Gastroesophageal sphincter (tissue), 4 donors: ENCODE results near the gene MAP3K13. TPM values are rescaled to one million over a fixed set of nuclear protein-coding genes. Genes with fewer than 3 reads are reported as not detected.
"Not testable (repeated sequence)": the region's sequence is repeated elsewhere in the genome, so short reads cannot be mapped to it uniquely, and the experiment has no call there.

Experiments used
- ATAC-seq: fragments of 150-250 bp; one replicate; pipeline ENCODE4 v1.9.1; 2016; ENCODE audit warnings: mild to moderate bottlenecking, moderate library complexity
- H3K27ac ChIP-seq, 4 donors: fragments of 200-600 bp; sonication (generic) in 3 of 4; 1 replicate in 3 of 4; 2 replicates in 1 of 4; pipeline ENCODE4 v1.5.1; 2016 to 2019
- H3K27me3 ChIP-seq: fragments of 200-600 bp; sonication (generic); one replicate; pipeline ENCODE4 v1.5.1; 2019
- H3K36me3 ChIP-seq, 2 donors: fragments of 200-600 bp; sonication (generic); one replicate each; pipeline ENCODE4 v1.5.1; 2019; ENCODE audit warnings: control low read depth in 1 of 2
- H3K4me1 ChIP-seq, 3 donors: fragments of 200-600 bp; sonication (generic); 1 replicate in 2 of 3; 2 replicates in 1 of 3; pipeline ENCODE4 v1.5.1; 2016 to 2019; ENCODE audit warnings: control low read depth in 2 of 3
- H3K4me3 ChIP-seq, 2 donors: fragments of 200-600 bp; sonication (generic); one replicate each; pipeline ENCODE4 v1.5.1; 2019; ENCODE audit warnings: mild to moderate bottlenecking in 1 of 2, moderate library complexity in 1 of 2
- H3K9me3 ChIP-seq, 3 donors: fragments of 200-600 bp; sonication (generic); one replicate each; pipeline ENCODE4 v1.5.1; 2017 to 2019; ENCODE audit warnings: control low read depth in 2 of 3
- EP300 ChIP-seq: sonication (generic); formaldehyde crosslinking; IDR thresholded peaks from one replicate; pipeline ENCODE4 v1.6.1; 2017; ENCODE audit warnings: antibody characterized with exemption, mild to moderate bottlenecking
- POLR2A ChIP-seq, 2 donors: fragments of 450-650 bp; IDR thresholded peaks; one replicate each; pipeline ENCODE4 v1.6.1; 2017; ENCODE audit warnings: antibody characterized with exemption in 2 of 2, mild to moderate bottlenecking in 2 of 2, moderate library complexity in 1 of 2
- POLR2AphosphoS5 ChIP-seq: sonication (generic); formaldehyde crosslinking; IDR thresholded peaks from one replicate; pipeline ENCODE4 v1.6.1; 2017; ENCODE audit warnings: antibody characterized with exemption
- WGBS, 2 donors: methylation state at CpG; one replicate each; pipeline ENCODE4 v1.1.5; 2018; ENCODE audit warnings: low coverage in 1 of 2; 5-methylcytosine and 5-hydroxymethylcytosine counted together
- total RNA-seq, 4 donors: library from RNA; depleted of rRNA; stranded (reverse); fragments of >200 nt; gene quantifications; one replicate each; pipeline ENCODE4 v1.1.0, GENCODE V29; 2016
- TF ChIP-seq, protein P1 (sequence below), 4 experiments: fragments of 200-600 bp in 2 of 4; fragments of 450-650 bp in 2 of 4; sonication (generic) in 1 of 4; IDR thresholded peaks; one replicate each; pipeline ENCODE4 v1.5.1; 2017 to 2019; ENCODE audit warnings: antibody characterized with exemption in 4 of 4, mild to moderate bottlenecking in 2 of 4, moderate library complexity in 2 of 4

The MAP3K13 gene
- total RNA-seq, 4 donors from 2014 or later = 17.1 to 29.2 (median 23.3) TPM

DNA sequence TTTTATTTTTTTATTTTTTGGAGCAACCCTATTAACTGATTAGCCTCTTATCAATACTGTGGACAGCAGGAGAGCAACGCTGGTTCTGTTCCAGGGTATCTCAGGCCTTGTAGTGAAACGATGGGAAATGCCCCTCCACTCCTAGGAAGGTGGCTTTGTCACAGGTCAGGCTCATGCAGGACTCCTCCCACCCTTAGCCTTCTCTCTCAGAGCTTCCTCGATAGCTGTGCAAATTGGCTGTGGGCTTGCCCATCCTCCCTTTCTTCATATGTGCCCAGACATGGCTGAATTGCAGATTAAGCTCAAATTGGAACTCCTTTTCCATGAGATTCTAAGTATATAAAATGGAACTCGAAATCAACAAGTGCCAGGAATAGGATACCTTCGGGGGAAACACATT, 97.4 kb downstream of the MAP3K13 start:
- no peak for TF ChIP-seq EP300
- TF ChIP-seq POLR2AphosphoS5 = no peak
- TF ChIP-seq POLR2A (IDR thresholded peaks at IDR 0.05) = no peak
- TF ChIP-seq, protein P1, sequence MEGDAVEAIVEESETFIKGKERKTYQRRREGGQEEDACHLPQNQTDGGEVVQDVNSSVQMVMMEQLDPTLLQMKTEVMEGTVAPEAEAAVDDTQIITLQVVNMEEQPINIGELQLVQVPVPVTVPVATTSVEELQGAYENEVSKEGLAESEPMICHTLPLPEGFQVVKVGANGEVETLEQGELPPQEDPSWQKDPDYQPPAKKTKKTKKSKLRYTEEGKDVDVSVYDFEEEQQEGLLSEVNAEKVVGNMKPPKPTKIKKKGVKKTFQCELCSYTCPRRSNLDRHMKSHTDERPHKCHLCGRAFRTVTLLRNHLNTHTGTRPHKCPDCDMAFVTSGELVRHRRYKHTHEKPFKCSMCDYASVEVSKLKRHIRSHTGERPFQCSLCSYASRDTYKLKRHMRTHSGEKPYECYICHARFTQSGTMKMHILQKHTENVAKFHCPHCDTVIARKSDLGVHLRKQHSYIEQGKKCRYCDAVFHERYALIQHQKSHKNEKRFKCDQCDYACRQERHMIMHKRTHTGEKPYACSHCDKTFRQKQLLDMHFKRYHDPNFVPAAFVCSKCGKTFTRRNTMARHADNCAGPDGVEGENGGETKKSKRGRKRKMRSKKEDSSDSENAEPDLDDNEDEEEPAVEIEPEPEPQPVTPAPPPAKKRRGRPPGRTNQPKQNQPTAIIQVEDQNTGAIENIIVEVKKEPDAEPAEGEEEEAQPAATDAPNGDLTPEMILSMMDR (IDR thresholded peaks at IDR 0.05) = no peak
- H3K4me3 ChIP-seq = no peak overlapping the region
- no peaks in the 10 kb centered on the region for H3K4me1 ChIP-seq
- no peak overlapping the region for H3K27ac ChIP-seq
- no peak for ATAC-seq
- no peaks in the 10 kb centered on the region for H3K9me3 ChIP-seq
- no peaks in the 10 kb centered on the region for H3K27me3 ChIP-seq
- 87 to 100% methylated on average over 2 to 4 of the region's 5 CpGs for WGBS, 2 donors
- peaks cover 0 to 35% of the 10 kb centered on the region in 2 donors for H3K36me3 ChIP-seq

DNA sequence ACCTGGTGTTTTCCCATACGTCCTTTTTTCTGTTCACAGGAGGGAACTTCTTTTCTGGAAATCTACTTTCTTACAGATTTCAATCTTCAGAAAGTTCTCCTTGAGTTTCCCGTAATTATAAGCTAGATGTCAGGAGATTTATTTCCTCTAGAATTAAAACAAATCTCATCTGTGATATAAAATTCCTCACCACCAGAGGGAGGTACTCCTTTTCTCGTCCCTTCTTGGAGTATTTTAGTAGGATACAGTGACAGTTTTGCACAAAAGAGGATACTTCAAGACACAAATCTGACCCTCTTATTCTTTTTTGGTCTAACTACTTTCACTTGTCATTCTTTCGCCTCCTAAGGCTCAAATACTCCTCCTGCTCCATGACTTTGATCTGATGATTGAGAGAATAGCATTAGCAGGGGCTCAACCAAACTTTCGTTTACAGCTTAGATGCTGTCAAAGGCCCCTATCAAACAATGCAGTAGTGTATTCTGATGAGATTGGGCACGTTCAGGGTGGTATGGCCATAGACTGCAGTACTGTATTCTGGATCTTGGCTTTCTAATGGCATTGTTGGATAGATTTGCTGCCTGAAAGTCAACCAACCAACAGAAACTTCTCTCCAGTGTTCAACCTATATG, 97.9 kb downstream of the MAP3K13 start:
- no peak for ATAC-seq
- H3K27me3 ChIP-seq = no peaks in the 10 kb centered on the region
- H3K4me3 ChIP-seq = no peak overlapping the region
- no peaks in the 10 kb centered on the region for H3K4me1 ChIP-seq
- H3K36me3 ChIP-seq = peaks cover 0 to 41% of the 10 kb centered on the region in 2 donors
- H3K9me3 ChIP-seq = no peaks in the 10 kb centered on the region
- TF ChIP-seq EP300 (no peak), POLR2AphosphoS5 (no peak), POLR2A (IDR thresholded peaks at IDR 0.05) (no peak)
- TF ChIP-seq, protein P1 (IDR thresholded peaks at IDR 0.05) = no peak
- H3K27ac ChIP-seq = no peak overlapping the region
- 74 to 94% methylated on average over 4 to 6 of the region's 6 CpGs for WGBS, 2 donors

DNA sequence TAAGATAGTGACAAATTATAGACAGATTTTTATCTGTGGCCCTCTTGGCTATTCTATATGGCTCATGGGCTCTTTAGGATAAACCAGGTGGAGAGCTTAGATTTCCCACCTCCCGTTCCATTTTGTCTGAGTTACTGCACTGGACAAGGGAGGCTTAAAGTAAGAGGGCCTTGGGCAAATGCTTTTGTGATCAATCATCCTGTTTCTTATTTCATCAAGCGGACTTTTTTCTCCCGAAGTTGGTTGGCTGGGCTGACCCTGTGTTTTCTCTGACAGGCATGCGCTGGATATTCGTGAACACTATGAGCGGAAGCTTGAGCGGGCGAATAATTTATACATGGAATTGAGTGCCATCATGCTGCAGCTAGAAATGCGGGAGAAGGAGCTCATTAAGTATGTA, 102.5 kb downstream of the MAP3K13 start:
- Histone ChIP-seq H3K27me3 (no peaks in the 10 kb centered on the region), H3K9me3 (no peaks in the 10 kb centered on the region), H3K36me3 (peaks cover 0 to 71% of the 10 kb centered on the region in 2 donors), H3K27ac (no peak overlapping the region), H3K4me1 (no peaks in the 10 kb centered on the region), H3K4me3 (no peak overlapping the region)
- 91 to 96% methylated on average over 9 of the region's 9 CpGs for WGBS, 2 donors
- TF ChIP-seq, protein P1 (IDR thresholded peaks at IDR 0.05) = no peak
- TF ChIP-seq POLR2A (IDR thresholded peaks at IDR 0.05) = no peak
- no peak for TF ChIP-seq POLR2AphosphoS5
- no peak for TF ChIP-seq EP300
- ATAC-seq = no peak

GRCh38 chr3:185466123-185466522, 103.2 kb downstream of the MAP3K13 start:
- not testable (repeated sequence) for H3K9me3 ChIP-seq, H3K27me3 ChIP-seq, H3K4me1 ChIP-seq, H3K27ac ChIP-seq, H3K4me3 ChIP-seq, ATAC-seq
- WGBS, 2 donors = 85 to 94% methylated on average over 3 of the region's 5 CpGs
- H3K36me3 ChIP-seq = peaks cover 0 to 72% of the 10 kb centered on the region in 2 donors

GRCh38 chr3:185469542-185469941, 106.6 kb downstream of the MAP3K13 start:
- Histone ChIP-seq H3K36me3 (peaks cover 0 to 84% of the 10 kb centered on the region in 2 donors), H3K4me1 (no peaks in the 10 kb centered on the region), H3K27me3 (no peaks in the 10 kb centered on the region), H3K9me3 (no peaks in the 10 kb centered on the region), H3K4me3 (no peak overlapping the region), H3K27ac (no peak overlapping the region)
- WGBS, 2 donors = 66 to 81% methylated on average over 3 of the region's 3 CpGs
- TF ChIP-seq POLR2A (IDR thresholded peaks at IDR 0.05) = no peak
- TF ChIP-seq EP300 = no peak
- no peak for TF ChIP-seq POLR2AphosphoS5
- TF ChIP-seq, protein P1 (IDR thresholded peaks at IDR 0.05) = no peak
- no peak for ATAC-seq
